Measurements from ENCODE around the gene CFAP221.

DNA sequence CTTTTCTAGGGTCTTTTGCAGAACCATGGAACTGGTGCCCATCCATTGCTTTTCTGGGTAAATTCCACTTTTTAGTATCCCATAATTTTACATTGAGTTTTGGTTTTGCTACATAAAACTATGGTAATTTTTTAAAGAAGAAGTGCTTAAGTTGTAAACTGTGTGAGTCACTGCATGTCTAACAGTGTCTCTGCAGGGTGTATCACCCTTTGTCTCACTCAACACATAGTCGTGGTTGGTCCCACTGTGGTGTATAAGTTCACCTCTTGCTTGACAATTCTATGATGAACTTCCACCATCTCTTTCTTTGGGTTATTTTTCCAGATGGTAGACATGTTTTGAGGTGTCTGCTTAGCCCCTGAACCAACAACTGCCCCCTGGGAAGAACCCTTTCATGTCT lies 30.4 kb upstream of the CFAP221 start:
- TF ChIP-seq EZH2phosphoT487 (IDR thresholded peaks at IDR 0.05; ENCODE audit: insufficient read depth, low read depth) (no peak), EZH2 (IDR thresholded peaks at IDR 0.05; ENCODE audit: insufficient read depth, poor library complexity, severe bottlenecking) (no peak)

Data from GM23248 (cell line).